Lower leg skin (tissue), 3 donors: Measurements from ENCODE around the gene GPC6.

Experiments used
- POLR2A ChIP-seq, 2 donors: fragments of 450-650 bp; IDR thresholded peaks; one replicate each; pipeline ENCODE4 v1.6.1; 2016 to 2017; ENCODE audit warnings: antibody characterized with exemption in 2 of 2, mild to moderate bottlenecking in 1 of 2, moderate library complexity in 1 of 2
- TF ChIP-seq, protein P1 (sequence below), 3 donors: fragments of 450-650 bp; IDR thresholded peaks; one replicate each; pipeline ENCODE4 v1.5.1; 2016; ENCODE audit warnings: antibody characterized with exemption in 3 of 3, mild to moderate bottlenecking in 3 of 3, moderate library complexity in 2 of 3

DNA sequence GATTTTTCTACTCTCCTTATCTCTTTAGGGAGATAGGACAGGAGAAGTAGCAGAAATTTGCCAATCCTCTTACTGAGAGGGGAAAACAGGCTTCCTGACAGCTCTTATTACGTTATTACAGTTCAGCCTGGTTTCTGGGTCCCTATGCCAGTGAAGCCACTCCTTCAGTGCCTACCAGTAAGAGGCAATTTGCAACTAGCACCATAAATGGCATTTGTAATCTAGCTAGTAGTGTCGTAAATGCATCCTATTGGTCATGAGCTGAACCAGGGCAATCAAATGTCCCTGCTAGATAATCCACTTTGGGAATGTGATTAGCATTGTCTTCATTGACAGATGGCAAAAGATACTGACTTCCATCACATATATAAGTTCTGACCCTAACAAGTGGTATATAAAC, 824.1 kb downstream of the GPC6 start:
- TF ChIP-seq, protein P1, sequence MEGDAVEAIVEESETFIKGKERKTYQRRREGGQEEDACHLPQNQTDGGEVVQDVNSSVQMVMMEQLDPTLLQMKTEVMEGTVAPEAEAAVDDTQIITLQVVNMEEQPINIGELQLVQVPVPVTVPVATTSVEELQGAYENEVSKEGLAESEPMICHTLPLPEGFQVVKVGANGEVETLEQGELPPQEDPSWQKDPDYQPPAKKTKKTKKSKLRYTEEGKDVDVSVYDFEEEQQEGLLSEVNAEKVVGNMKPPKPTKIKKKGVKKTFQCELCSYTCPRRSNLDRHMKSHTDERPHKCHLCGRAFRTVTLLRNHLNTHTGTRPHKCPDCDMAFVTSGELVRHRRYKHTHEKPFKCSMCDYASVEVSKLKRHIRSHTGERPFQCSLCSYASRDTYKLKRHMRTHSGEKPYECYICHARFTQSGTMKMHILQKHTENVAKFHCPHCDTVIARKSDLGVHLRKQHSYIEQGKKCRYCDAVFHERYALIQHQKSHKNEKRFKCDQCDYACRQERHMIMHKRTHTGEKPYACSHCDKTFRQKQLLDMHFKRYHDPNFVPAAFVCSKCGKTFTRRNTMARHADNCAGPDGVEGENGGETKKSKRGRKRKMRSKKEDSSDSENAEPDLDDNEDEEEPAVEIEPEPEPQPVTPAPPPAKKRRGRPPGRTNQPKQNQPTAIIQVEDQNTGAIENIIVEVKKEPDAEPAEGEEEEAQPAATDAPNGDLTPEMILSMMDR (IDR thresholded peaks at IDR 0.05): no peak
- no peak for TF ChIP-seq POLR2A (IDR thresholded peaks at IDR 0.05)
